Stimulated activated CD8-positive, alpha-beta memory T cell treated with anti-CD3 and anti-CD28 coated beads, Interleukin-12 subunit alpha, Interleukin-12 subunit beta, amount 100 ng/mL, for 4 hours (primary cell): ENCODE measurements around the gene KRT86.

ENCODE experiments used
- DNase-seq: peaks from one replicate; pipeline ENCODE4 v3.0.0-alpha.2; 2020; ENCODE audit warnings: low read depth

Gene KRT86

DNA sequence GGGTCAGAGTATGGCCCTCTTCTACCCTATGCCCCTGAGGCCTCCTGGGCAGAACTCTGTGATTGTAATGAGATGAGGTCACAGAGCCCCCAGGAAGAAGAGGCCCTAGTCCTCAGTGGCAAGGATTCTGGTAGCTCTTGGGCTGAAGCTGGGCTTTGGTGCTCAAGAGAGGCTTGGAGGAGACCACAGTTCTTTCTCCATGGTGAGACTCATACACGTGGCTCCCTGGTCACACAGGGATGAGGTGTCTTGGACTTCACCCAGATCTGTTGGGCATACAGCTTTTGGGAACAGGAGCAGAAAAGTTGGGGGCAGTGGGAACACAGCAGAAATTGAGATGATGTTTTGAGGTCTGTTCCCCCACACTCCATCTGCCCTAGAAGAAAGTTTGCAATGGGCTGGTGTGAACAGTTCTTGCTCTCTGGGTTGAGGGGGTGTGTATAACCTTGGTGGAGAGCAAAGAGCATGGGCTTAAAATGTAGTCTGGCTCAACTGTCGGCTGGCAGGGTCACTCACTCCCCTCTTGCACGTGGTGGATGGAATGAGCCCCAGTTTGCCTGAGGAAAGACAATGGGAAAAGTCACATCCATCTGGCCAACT lies at the start of gene KRT86:
KRT86 (plus strand) TSS at position 125 of the 600 bp plus-strand sequence. CDS start 27,272 bp downstream, outside the sequence.
- DNase-seq: no peak

DNA sequence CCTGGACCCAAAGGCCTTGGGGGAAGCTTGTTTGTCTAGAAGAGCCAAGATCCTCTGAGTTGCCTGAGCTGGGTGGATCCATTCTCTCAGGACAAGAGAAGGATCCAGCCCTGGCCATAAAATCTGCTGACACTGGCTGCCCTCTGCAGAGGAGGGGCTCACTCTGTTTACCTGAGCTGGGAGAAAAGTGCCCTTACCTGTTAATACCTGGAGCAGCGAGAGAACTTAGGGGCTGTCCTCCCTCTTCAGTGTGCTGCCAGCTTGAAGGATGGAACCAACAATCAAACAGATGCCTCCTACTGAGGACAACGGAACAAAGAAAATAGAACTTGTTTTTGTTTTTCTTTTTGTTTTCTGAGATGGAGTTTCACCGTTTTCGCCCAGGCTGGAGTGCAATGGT lies 48.7 kb upstream of the KRT86 start:
- no peak for DNase-seq

DNA sequence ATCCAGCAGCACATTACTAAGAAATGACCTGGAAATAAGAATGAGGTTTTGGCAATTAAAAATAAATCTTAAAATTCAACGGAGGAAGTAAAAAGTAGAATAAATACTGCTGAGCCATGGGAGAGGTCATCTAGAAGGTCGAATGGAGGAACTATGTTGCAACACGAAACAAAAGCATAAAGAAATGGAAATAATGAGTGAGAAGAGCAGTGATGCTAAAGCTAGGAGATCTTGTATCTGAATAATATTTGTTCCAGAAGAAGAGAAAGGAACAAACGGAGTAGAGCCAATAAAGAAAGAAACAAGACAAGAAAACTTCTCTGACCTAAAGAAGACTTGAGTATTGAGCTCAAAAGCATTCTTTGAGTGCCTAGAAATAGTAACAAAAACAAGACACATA lies 48.0 kb upstream of the KRT86 start:
- DNase-seq: no peak

DNA sequence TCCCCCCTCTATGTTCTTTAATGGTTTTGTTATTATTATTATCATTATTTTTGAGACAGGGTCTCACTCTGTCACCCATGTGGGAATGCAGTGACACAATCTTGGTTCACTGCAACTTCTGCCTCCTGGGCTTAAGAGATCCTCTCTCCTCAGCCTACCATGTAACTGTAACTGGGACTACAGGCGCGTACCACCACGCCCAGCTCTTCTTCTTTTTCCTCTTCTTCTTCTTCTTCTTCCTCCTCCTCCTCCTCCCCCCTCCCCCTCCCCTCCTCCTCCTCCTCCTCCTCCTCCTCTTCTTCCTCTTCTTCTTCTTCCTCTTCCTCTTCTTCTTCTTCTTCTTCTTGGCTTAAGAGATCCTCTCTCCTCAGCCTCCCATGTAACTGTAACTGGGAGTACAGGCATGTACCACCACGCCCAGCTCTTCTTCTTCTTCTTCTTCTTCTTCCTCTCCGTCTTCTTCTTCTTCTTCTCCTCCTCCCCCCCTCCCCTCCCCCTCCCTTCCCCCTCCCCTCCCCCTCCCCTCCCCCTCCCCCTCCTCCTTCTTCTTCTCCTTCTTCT lies 46.8 kb upstream of the KRT86 start:
- DNase-seq: no peak

DNA sequence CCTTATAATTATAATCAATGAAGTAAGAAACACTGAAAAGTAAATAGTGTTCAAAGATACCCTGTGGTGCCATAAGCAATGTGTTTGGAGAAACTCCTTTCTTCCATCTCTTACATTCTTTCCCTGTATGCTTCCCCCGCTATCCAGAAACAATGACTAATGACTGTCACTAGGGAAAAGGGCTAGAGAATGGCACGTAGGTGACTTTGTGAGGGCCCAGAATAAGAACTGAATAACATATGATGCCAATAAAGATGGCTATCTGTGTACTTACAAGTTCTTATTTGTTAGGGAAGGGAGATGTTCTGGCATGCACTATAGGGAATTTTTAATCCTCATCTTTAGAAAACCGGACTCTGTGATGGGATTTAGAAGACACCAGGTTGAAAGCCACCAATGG lies 46.1 kb upstream of the KRT86 start:
- DNase-seq: no peak

DNA sequence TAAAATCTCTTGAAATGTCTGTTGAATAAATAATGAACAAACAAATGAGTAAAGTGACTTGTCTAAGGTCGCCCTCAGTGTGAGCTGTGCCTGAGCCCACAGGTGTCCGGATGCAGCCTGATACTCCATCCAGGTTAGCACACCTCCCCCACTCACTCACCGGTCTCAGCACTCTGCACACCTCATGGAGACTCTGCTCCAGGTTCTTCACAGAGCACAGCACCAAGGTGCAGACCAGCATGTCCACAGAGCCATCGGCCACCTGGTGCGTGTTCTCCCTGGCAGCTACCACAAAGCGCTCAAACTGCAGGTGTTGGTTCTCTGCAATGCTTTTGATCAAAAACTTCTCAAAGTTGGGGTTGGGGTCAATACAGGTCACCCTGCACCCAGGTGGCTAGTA lies 45.5 kb upstream of the KRT86 start:
- no peak for DNase-seq

DNA sequence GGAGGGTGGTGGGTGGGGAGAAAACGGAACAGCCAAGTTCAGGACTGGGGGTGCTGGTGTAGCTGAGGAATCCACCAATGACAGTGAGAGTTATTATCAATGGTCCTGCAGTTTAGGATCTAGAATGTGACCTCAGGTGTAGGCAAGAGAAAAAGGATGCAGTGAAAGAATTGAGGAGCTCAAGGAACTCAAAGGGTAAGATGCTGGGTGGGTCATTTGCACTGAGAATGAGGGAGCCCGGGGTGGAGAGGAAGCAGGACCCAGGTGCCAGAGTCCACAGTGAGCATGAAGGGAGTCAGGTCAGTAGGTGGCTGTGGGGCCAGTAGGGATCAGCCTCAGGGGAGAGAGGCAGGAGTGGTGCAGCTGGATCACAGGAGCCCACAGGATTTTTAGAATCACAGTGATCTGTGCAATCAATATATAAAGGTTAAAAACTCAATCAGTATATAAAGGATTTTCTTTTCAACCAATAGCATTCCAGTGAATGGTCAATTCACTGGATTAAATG lies 44.6 kb upstream of the KRT86 start:
- DNase-seq: no peak

DNA sequence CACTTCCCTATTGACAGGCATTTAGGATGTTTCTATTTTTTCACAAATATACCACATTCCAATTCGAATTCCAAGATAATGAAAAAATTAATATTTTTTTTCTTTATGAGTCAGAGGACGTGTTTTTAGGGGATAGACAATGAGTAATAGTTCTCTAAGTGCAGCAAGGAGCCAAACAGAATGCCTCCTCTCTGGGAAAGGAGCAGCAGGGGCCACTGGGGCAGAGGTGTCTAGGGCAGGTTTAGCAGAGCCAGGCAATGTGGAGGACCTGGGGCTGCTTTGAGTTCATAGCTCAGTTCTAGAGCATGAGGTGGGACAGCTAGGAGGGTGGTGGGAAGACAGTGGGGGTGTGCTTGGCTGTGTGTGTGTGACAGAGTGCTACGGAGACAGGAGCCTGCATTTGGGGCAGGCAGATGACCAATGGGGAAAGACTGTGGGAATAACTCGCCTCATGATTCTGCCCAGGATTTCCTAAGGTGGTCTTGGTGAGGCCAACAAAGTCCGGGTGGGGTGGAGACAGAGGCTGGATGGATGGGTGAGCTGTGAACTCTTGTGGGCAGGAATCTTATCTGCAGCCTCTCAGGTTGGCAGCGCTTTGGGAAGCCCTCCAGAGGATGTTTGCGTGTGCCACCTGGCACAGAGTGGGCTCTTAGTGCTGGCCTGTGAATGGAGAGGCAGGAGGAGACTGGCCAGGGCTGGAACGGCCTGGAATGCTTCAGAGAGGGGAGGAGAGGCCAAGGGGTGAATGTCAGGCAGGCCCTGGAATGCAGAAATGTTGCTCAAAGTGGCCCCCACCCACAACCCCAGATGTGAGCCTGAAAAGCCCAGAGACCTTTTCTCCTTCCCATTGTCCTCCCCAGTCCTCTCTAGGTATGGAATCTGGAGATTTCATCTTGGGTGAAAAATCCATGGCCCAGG lies 43.8 kb upstream of the KRT86 start:
- no peak for DNase-seq

DNA sequence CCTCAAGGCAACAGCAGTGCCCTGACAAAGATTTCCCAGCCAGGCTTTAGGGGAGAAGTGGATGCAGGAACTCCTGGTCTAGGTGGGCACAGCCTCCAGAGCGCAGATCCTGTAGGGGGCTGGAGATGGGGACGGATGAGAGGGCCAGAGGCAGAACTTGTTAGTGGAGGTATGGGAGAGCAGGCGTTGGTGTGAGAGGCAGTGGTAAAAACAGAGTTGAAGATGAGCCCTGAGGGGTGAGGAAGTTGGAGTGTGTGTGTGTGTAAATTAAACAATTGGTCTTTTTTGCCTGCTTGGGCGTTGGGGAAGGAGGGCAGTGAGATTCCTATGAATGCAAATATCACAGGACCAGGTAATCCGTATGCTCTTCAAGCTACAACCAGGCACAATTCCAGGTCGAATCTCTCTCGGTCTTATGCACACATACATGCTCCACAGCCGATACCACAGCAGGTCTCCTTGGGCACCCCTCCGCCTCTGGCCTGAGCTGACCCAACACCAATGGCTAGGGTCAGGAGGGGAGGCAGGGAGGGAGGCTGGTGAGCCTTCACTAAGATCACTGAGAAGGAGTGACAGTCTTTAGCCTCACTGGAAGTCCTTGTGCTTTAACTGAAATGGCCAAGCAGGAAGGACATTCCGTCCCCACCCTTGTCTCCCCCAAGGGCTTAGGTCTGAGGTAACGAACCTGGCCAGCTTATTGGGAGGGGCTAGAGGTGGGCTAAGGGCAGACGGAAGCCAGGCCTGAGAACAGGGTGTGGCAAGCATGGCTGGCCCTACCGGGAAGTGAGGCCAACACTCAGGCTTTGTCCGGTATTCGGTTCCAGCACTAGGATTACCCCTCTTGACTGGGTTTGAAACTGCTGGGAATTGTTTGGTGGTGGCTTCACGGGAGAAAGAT lies 42.9 kb upstream of the KRT86 start:
- no peak for DNase-seq

DNA sequence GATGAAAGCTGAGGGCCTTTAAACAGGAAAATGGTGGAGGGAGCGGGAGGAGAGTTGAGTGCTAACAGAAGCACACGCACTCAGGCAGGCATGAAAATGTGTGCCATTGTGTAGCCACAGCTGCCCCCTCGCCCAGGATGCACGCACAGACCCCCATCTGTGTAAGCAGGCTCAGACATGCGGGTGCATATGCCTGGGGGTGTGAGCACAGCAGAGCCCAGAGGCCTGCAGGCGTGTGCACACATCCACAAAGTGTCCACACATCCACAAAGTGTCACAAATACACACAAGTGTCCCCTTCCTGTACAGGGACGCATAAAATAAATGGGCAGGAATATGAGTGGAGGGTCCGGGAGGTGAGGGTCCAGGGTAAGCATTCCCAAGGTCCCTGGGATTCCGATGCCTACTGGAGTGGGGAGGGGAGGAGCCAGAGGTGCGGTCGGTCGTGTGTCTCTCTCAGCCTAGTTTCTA lies 42.2 kb upstream of the KRT86 start:
- DNase-seq: no peak

DNA sequence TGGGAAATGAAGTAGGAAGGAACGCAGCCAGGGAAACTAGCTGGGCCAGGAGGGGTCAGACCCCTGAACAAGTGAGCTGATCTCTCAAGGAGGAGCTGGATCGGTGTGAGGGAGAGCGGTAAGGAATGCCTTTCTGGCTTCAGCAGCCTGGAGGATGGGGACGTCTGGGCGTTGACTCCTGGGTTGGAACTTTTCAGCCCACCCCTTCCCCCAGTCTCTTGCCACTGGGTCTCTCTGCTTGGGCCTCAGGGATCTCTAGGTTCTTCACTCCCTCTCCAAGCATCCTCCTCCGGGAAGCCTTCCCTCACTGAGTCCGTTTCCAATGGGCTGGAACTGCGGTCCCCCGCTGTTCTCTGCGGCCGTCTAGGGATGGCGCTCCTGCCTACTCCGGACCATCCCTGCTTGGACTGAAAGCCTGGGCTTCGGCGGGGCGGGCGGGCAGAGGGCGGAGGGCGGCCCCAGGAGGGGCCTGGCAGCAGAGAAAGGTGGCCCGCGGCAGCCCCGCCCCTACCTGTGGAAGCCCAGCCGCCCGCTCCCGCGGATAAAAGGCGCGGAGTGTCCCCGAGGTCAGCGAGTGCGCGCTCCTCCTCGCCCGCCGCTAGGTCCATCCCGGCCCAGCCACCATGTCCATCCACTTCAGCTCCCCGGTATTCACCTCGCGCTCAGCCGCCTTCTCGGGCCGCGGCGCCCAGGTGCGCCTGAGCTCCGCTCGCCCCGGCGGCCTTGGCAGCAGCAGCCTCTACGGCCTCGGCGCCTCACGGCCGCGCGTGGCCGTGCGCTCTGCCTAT lies 41.6 kb upstream of the KRT86 start, which contains the start of gene KRT7:
KRT7 (plus strand) TSS at position 570 of the 788 bp plus-strand sequence; CDS start at position 624, 54 bp downstream.
- no peak for DNase-seq

DNA sequence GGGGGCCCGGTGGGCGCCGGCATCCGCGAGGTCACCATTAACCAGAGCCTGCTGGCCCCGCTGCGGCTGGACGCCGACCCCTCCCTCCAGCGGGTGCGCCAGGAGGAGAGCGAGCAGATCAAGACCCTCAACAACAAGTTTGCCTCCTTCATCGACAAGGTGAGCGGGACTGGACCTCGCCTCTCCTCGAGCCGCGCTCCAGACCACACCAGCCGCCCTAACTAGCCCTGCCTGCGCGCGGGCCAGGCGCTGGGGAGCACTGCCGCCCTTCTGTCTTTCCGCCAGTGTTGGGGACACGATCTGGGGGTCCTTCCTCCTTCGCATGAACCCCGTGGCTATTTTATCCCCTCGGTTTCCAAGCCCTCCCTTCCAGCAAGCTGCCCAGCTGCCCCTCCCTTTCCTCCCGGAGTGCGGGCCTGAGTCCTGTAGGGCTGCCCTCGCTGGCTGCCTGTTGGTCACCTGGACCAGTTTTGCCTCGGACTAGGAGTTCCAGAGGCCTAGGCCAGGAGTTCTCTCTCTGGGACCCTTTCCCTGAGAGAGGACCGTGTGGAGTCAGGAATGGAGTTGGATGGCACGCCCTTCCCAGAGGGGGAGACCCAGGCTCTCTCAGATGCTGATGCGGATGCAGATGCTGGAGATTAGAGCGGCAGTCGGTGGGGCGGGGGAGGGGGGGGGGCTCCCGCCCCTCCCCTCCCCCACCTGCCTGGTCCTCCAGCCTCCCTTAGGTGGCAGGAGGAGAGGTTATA lies 40.8 kb upstream of the KRT86 start:
- DNase-seq: no peak

DNA sequence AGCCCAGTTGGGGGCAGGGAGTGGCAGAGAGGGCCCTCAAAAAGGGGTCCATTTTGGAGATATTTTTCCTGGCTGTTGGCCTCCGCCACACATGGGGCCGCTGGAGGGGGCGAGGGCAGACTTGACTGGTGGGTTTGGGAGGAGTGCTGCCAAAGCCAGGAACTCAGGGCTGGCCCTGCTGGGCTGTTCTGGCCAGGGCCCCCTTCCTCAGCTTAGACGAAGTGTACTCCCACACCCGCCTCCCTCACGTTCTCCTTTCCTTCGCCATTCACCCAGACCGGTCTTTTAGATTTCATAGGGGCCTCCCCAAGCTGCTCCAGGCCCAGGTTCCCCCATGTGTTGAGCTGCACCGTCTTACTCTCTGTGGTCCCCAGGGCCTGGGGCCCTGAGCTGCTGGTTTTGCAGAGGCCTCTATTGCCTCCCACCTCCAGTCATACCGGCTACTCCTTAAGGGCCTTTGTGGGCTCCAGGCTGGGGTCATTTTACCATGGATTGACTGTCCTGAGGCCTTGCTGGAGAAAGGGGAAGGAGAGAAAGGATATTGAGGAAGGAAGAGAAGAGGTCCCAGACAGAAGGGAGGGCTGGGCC lies 40.1 kb upstream of the KRT86 start:
- no peak for DNase-seq

DNA sequence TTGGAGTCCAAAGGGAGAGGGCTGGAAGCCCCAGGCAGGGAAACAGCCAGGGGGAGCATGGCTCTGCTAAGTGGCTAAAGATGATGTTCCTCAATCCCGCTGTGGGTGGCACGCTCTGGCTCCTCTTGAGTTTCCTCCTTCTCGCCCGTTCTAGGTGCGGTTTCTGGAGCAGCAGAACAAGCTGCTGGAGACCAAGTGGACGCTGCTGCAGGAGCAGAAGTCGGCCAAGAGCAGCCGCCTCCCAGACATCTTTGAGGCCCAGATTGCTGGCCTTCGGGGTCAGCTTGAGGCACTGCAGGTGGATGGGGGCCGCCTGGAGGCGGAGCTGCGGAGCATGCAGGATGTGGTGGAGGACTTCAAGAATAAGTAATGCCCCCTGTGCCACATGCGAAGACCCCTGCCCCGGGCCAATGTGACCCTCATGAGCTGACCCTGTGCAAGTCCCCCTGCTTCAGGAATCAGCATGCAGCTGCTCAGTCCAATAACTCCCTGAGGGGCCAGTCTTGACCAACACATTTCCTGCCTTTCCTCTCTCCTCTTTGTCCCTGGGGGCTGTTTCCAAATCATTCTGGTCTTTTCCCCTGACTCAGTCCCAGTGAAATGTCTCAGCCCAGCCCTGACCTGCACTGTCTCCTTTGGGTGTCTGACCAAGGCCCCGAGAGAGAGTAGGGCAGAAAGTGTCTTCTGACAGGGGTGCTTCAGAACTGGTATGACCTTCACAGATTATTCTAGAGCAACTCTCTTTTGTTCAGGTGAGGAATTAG lies 39.3 kb upstream of the KRT86 start:
- no peak for DNase-seq

DNA sequence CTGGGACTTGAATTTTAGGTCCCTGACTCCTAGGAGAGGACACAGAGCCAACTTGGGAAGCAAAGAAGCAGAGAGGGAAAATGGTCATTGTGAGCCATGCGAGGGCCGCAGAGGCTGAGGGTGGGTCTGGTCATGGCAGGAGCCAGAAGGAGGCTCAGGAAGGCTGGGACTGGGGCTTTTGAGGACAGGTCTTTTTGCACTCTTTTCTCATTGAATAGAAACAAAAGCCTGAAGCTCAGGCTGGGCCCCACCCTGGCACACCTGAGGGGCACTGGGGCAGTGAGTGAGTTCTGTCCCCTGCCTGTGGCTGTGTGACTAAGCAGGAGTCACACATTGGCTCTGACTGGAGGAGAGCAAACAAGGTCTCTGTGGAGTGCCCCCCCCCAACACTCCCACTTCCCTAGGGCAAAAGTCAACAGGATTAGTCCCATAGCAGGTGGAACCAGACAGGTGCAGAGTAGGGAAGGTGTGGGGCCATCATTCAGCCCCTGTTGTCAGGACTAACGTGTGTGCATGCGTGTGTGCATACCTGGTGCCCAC lies 38.6 kb upstream of the KRT86 start:
- no peak for DNase-seq

DNA sequence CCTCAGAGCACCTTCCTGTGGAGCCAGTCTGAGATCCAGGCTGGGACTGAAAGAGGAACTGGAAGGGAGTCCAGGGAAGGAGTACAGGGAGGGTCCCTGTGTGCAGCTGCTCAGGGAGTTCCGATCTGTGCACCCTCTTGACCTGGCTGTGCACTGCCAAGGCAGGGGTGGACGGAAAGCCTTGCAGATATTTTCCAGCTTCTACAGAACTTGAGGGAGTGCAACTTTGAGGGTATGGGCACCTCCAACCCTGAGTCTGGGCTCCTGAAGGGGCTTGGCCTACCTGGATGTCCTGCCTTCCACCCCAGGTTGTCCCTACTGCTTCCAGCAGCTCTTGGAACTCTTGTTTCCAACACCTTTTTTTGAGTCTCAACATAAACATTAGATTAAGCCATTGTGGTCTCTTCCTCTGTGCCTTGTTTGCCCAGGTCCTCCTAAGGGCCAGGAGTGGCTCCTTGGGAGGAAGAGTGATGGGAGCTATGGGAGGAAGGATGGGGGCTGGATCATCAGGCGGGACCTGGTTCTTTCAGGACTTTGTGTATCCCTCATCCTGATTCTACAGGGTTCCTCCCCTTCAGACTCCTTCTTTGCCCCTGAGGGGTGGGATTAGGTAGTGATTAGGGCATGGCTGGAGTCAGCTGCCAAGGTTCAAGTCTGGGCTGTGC lies 37.9 kb upstream of the KRT86 start:
- no peak for DNase-seq

DNA sequence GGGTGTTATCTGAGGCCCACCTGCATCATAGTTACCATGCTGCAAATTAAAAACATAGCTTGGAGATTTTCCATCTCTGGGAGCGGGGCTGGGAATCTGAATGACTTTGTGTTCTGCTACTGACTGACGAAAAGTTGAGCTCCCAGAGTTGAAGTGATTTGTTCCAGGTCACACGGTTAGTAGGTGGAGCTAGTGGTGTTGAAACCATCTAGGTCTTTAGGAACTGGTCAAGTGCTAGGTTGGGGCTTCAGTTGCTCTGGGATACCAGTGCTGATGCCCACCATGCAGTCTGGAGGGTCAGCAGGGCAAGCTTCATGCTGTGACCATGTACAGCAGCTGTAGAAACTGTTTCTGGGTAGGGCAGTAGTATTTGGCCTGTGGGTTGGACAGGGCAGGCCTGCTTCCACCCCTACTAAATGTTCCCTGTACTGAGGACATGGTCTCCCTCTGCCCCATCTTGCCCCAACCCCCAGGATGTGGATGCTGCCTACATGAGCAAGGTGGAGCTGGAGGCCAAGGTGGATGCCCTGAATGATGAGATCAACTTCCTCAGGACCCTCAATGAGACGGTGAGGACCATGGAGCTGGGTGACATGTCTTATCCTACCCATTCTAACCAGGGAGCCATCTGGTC lies 36.1 kb upstream of the KRT86 start:
- DNase-seq: no peak
